ENCODE measurements around the gene TAT.
A peak's percentile ranks its signal among the peaks of the same experiment; 100 is the strongest.
"Not testable (repeated sequence)": the region's sequence is repeated elsewhere in the genome, so short reads cannot be mapped to it uniquely, and the experiment has no call there.

The TAT gene

GRCh38 chr16:71584543-71585317 is 7.8 kb upstream of the TAT start:
- no peak for DNase-seq

GRCh38 chr16:71582553-71582848 is 5.6 kb upstream of the TAT start:
- DNase-seq: not testable (repeated sequence)

- no peak for DNase-seq
These were observed 2.2 kb downstream of the TAT start for GRCh38 chr16:71574702-71575101.

- DNase-seq: no peak
These were observed 3.4 kb downstream of the TAT start for GRCh38 chr16:71573387-71574094.

- no peak for DNase-seq
These were observed 4.3 kb downstream of the TAT start for GRCh38 chr16:71572497-71573116.

- no peak for DNase-seq
These were observed 6.7 kb downstream of the TAT start for GRCh38 chr16:71570144-71570543.

GRCh38 chr16:71569621-71570020 is 7.3 kb downstream of the TAT start:
- no peak for DNase-seq

GRCh38 chr16:71568551-71568950 is 8.3 kb downstream of the TAT start:
- DNase-seq: no peak

- no peak for DNase-seq
These were observed 9.0 kb downstream of the TAT start for GRCh38 chr16:71567931-71568330.

GRCh38 chr16:71565812-71566700 is 10.8 kb downstream of the TAT start:
- no peak for DNase-seq

- no peak for DNase-seq
These were observed 12.4 kb downstream of the TAT start for GRCh38 chr16:71564335-71564967.

GRCh38 chr16:71562552-71562951 is 14.3 kb downstream of the TAT start:
- no peak for DNase-seq

- DNase-seq: not testable (repeated sequence)
These were observed 15.0 kb downstream of the TAT start for GRCh38 chr16:71561886-71562285.

GRCh38 chr16:71559855-71560254 is 17.0 kb downstream of the TAT start:
- DNase-seq: no peak

- DNase-seq: no peak
These were observed 18.8 kb downstream of the TAT start for GRCh38 chr16:71557954-71558582.

GRCh38 chr16:71557299-71557698 is 19.6 kb downstream of the TAT start:
- DNase-seq: no peak

GRCh38 chr16:71555230-71555891 is 21.5 kb downstream of the TAT start:
- no peak for DNase-seq

- DNase-seq: no peak
These were observed 24.0 kb downstream of the TAT start for GRCh38 chr16:71552698-71553503.

- DNase-seq: no peak
These were observed 29.7 kb downstream of the TAT start for GRCh38 chr16:71547168-71547567.

GRCh38 chr16:71542377-71542776 is 34.5 kb downstream of the TAT start:
- DNase-seq: peak; percentile 51

GRCh38 chr16:71537643-71538042 is 39.2 kb downstream of the TAT start:
- DNase-seq: peak; percentile 15
